AG04450 (cell line): ENCODE measurements around the gene OR52E2. TPM values are rescaled to one million over a fixed set of nuclear protein-coding genes. Genes with fewer than 3 reads are reported as not detected.

Source experiments
- CTCF ChIA-PET: fragments of 300-600, 350-600 bp; formaldehyde crosslinking; extraction: SDS; loops from one replicate; lab custom pipeline; 2022; ENCODE audit warnings: antibody characterized with exemption, inconsistent platforms; lab: Charles Lee
- POLR2A ChIA-PET: fragments of 350-600 bp; formaldehyde crosslinking; extraction: SDS; loops from one replicate; lab custom pipeline; 2021; ENCODE audit warnings: antibody characterized with exemption, inconsistent platforms; lab: Yijun Ruan, JAX
- DNase-seq: peaks from one replicate; pipeline ENCODE4 v3.0.0-alpha.2; 2011; ENCODE audit warnings: low read depth, low spot score
- H3K27ac ChIP-seq: one replicate; pipeline ENCODE4 v1.5.1; 2012; ENCODE audit warnings: low read depth, low read length, control low read depth
- H3K27me3 ChIP-seq: one replicate; pipeline ENCODE4 v1.6.0; 2012; ENCODE audit warnings: low read length; ENCODE audit not compliant: control insufficient read depth, insufficient read depth
- H3K4me3 ChIP-seq: 2 replicates; pipeline ENCODE4 v1.5.1; 2011; ENCODE audit warnings: mild to moderate bottlenecking, low read depth, low read length, control low read depth
- H3K9me3 ChIP-seq: 2 replicates; pipeline ENCODE4 v1.5.1; 2012; ENCODE audit warnings: low read length; ENCODE audit not compliant: control insufficient read depth, insufficient read depth
- polyA plus RNA-seq: library from polyadenylated mRNA; depleted of rRNA; stranded (reverse); fragments of >200 nt; gene quantifications from 2 replicates; pipeline ENCODE4 v1.2.3, GENCODE V29; 2011; rRNA removed
- TF ChIP-seq, protein P1 (sequence below): IDR thresholded peaks from 2 replicates; pipeline ENCODE4 v1.5.1; 2011; ENCODE audit warnings: low read depth, low read length, control low read depth, inconsistent platforms

The OR52E2 gene
- polyA plus RNA-seq, 1 experiment = not detected

GRCh38 chr11:5037926-5038325 lies 21.5 kb downstream of the OR52E2 start:
- ChIA-PET POLR2A (no interaction called here), CTCF (no interaction called here)
- DNase-seq = no peak
- no peaks in the 10 kb centered on the region for H3K9me3 ChIP-seq
- H3K27me3 ChIP-seq = no peaks in the 10 kb centered on the region
- TF ChIP-seq, protein P1, sequence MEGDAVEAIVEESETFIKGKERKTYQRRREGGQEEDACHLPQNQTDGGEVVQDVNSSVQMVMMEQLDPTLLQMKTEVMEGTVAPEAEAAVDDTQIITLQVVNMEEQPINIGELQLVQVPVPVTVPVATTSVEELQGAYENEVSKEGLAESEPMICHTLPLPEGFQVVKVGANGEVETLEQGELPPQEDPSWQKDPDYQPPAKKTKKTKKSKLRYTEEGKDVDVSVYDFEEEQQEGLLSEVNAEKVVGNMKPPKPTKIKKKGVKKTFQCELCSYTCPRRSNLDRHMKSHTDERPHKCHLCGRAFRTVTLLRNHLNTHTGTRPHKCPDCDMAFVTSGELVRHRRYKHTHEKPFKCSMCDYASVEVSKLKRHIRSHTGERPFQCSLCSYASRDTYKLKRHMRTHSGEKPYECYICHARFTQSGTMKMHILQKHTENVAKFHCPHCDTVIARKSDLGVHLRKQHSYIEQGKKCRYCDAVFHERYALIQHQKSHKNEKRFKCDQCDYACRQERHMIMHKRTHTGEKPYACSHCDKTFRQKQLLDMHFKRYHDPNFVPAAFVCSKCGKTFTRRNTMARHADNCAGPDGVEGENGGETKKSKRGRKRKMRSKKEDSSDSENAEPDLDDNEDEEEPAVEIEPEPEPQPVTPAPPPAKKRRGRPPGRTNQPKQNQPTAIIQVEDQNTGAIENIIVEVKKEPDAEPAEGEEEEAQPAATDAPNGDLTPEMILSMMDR = no peak
- H3K27ac ChIP-seq = no peak overlapping the region
- no peak overlapping the region for H3K4me3 ChIP-seq

DNA sequence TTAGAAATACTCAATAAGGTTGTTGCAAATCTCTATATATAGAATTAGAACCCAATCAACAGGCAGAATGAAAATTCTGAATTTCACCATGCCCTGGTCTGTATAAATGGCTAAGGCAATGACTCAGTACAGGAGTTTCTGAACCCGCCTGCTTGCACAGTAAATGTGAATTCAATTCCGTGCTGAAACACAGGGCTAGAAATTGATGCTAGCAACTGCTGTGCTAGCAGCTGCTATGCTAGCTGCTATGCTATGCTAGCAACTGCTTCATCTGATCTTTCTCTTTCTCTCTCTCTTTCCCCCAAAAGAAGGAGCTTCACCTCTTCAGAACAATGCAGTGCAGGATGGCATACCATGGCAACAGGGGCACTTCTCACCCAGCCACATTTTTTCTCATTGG lies 22.8 kb downstream of the OR52E2 start:
- ChIA-PET POLR2A (no interaction called here), CTCF (no interaction called here)
- Histone ChIP-seq H3K4me3 (no peak overlapping the region), H3K27ac (no peak overlapping the region), H3K27me3 (no peaks in the 10 kb centered on the region), H3K9me3 (no peaks in the 10 kb centered on the region)
- TF ChIP-seq, protein P1 = no peak
- DNase-seq = no peak

DNA sequence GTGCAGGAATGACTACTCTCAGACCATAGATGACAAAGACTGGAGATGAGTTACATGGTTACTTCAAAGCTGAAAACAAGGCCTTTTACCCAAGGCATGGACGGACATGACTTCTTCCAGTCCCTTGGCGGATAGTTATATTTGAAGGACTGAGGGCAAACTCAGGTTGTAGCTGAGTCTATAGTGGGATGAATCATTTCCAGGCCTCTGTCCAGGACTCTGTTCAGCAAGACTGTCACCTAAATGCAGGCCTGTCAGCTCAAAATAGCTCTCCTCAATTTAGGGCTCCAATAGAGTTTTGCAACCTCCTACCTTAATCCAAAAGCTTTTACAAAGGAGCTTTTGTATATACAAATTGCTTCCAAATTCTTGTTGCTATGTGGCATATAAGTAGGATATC lies 37.4 kb downstream of the OR52E2 start:
- TF ChIP-seq, protein P1 = no peak
- CTCF ChIA-PET = interaction anchor here (1.5 kb wide), 1 partner anchor 385 kb away, joined by 5 read pairs; no protein-coding TSS in a partner anchor

DNA sequence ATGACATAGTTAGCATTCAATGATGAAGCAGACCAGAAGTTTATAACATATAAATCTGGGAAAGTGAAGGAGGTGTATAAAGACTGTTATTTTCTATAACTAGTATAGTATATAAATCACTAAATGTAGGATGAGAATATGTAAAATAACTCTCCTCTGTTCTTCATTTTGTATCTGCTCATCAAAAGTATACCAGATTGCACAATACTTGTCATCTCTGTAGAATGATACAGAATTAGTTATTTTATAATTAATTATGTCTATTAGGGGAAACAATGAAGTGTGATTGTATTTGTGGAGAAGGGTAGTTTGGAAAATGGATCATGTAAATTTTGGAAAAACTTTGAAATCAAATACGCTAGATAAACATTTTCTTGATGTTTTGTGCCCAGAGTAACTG lies 46.4 kb downstream of the OR52E2 start:
- no peak overlapping the region for H3K27ac ChIP-seq
- ChIA-PET CTCF (interaction anchor here (0.9 kb wide), 1 partner anchor 9 kb away, joined by 3 read pairs; no protein-coding TSS in a partner anchor), POLR2A (no interaction called here)
- H3K9me3 ChIP-seq = no peaks in the 10 kb centered on the region
- DNase-seq = no peak
- no peaks in the 10 kb centered on the region for H3K27me3 ChIP-seq
- TF ChIP-seq, protein P1 = no peak
- no peak overlapping the region for H3K4me3 ChIP-seq

More for the DNA sequence above, 37.4 kb downstream of the OR52E2 start:
- Histone ChIP-seq H3K27me3 (no peaks in the 10 kb centered on the region), H3K9me3 (no peaks in the 10 kb centered on the region), H3K27ac (no peak overlapping the region), H3K4me3 (no peak overlapping the region)
- POLR2A ChIA-PET = no interaction called here
- DNase-seq = no peak

- POLR2A ChIA-PET = interaction anchor here (0.8 kb wide), 1 partner anchor 401 kb away, joined by 11 read pairs; no protein-coding TSS in a partner anchor
- H3K9me3 ChIP-seq = no peaks in the 10 kb centered on the region
- CTCF ChIA-PET = interaction anchor here (1.4 kb wide), 1 partner anchor 375 kb away, joined by 3 read pairs; no protein-coding TSS in a partner anchor
- TF ChIP-seq, protein P1 = no peak
- H3K27me3 ChIP-seq = no peaks in the 10 kb centered on the region
- H3K4me3 ChIP-seq = no peak overlapping the region
- H3K27ac ChIP-seq = no peak overlapping the region
- no peak for DNase-seq
Observed at GRCh38 chr11:5011254-5011653, 48.2 kb downstream of the OR52E2 start.

Other genes with a start within 250 kb of the OR52E2 start
- gene OR51F2, start 238.3 kb downstream of the OR52E2 start, polyA plus RNA-seq = not detected in 2 replicates
- gene OR51S1, start 210.4 kb downstream of the OR52E2 start, polyA plus RNA-seq = not detected in 2 replicates
- gene OR51T1, start 177.7 kb downstream of the OR52E2 start, polyA plus RNA-seq = not detected in 2 replicates
- gene OR51A7, start 155.8 kb downstream of the OR52E2 start, polyA plus RNA-seq = not detected in 2 replicates
- gene OR51G2, start 140.3 kb downstream of the OR52E2 start, polyA plus RNA-seq = not detected in 2 replicates
- gene OR51G1, start 135.3 kb downstream of the OR52E2 start, polyA plus RNA-seq = not detected in 2 replicates
- gene OR51A4, start 112.0 kb downstream of the OR52E2 start, polyA plus RNA-seq = not detected in 2 replicates
- not detected in 2 replicates for gene OR51A2, start 103.9 kb downstream of the OR52E2 start, polyA plus RNA-seq
- not detected in 2 replicates for gene OR51L1, start 64.8 kb downstream of the OR52E2 start, polyA plus RNA-seq
- gene OR52J3, start 13.1 kb downstream of the OR52E2 start, polyA plus RNA-seq = not detected in 2 replicates
- not detected in 2 replicates for gene OR52E1, start 9.9 kb upstream of the OR52E2 start, polyA plus RNA-seq
- not detected in 2 replicates for gene OR52A5, start 78.7 kb upstream of the OR52E2 start, polyA plus RNA-seq
- gene OR52A1, start 95.1 kb upstream of the OR52E2 start, polyA plus RNA-seq = not detected in 2 replicates
- gene OR51V1, start 141.1 kb upstream of the OR52E2 start, polyA plus RNA-seq = not detected in 2 replicates
- gene HBB, start 167.4 kb upstream of the OR52E2 start, polyA plus RNA-seq = 0.22 and 0.26 TPM in 2 replicates
- gene HBD, start 174.9 kb upstream of the OR52E2 start, polyA plus RNA-seq = 42.2 and 59.0 TPM in 2 replicates
- gene HBG1, start 190.2 kb upstream of the OR52E2 start, polyA plus RNA-seq = 0.41 and 0.45 TPM in 2 replicates
- 2.0 and 2.2 TPM in 2 replicates for gene HBG2, start 195.2 kb upstream of the OR52E2 start, polyA plus RNA-seq
- gene HBE1, start 210.3 kb upstream of the OR52E2 start, polyA plus RNA-seq = 8.3 TPM in 2 replicates
- 0.67 and 0.82 TPM in 2 replicates for gene OR51B4, start 242.3 kb upstream of the OR52E2 start, polyA plus RNA-seq